GM12878 (cell line): ENCODE measurements around the gene BANP. TPM values are rescaled to one million over a fixed set of nuclear protein-coding genes. Genes with fewer than 3 reads are reported as not detected.
"Not testable (repeated sequence)": the region's sequence is repeated elsewhere in the genome, so short reads cannot be mapped to it uniquely, and the experiment has no call there.

Source experiments
- ATAC-seq: fragments of 200-7000 bp; cut with Tn5 transposase; 3 replicates; pipeline ENCODE4 v1.9.1; 2020; ENCODE audit warnings: mild to moderate bottlenecking, moderate library complexity
- BruUV-seq: library from RNA; stranded (reverse); fragments of 400-500 nt; replicated peaks from 2 replicates; lab custom pipeline; 2021; lab: Mats Ljungman, UMichigan
- CTCF ChIA-PET: fragments of 300-600 bp; sonication (Branson Sonifier 250); formaldehyde crosslinking; extraction: SDS; loops from one replicate; lab custom pipeline; 2021; ENCODE audit warnings: inconsistent platforms; lab: Yijun Ruan, JAX
- POLR2A ChIA-PET: fragments of 350-600 bp; formaldehyde crosslinking; extraction: SDS; loops from one replicate; lab custom pipeline; 2021; ENCODE audit warnings: inconsistent platforms; lab: Charles Lee
- RAD21 ChIA-PET: fragments of 300-600 bp; sonication (Branson Sonifier 250); formaldehyde crosslinking; loops from one replicate; lab custom pipeline; 2023; ENCODE audit warnings: antibody characterized with exemption; ENCODE audit not compliant: unreplicated experiment; lab: Charles Lee
- SMC1A ChIA-PET: fragments of 300-600 bp; sonication (Branson Sonifier 250); formaldehyde crosslinking; loops from one replicate; lab custom pipeline; 2023; ENCODE audit not compliant: unreplicated experiment, uncharacterized antibody; lab: Charles Lee
- DNase-seq: peaks from one replicate; pipeline ENCODE4 v3.0.0-alpha.2; 2011; ENCODE audit warnings: low read depth, low spot score
- FAIRE-seq: peaks from 3 replicates; lab custom pipeline; 2011; peaks lifted over from hg19 to GRCh38; lab: Jason Lieb, UNC
- H2AFZ ChIP-seq: 2 replicates; pipeline ENCODE4 v1.6.0; 2011; ENCODE audit warnings: low read depth, low read length, control low read depth; ENCODE audit not compliant: control insufficient read depth
- H3K27ac ChIP-seq: 2 replicates; pipeline ENCODE4 v1.5.1; 2011; ENCODE audit warnings: control low read depth; ENCODE audit not compliant: control insufficient read depth, insufficient read depth
- H3K27me3 ChIP-seq, 2 experiments: replicated peaks in 1 of 2; 2 replicates each; pipeline versions ENCODE4 v1.6.0 to v1.6.1; 2011; ENCODE audit warnings: low read length in 1 of 2; ENCODE audit not compliant: control insufficient read depth in 2 of 2, insufficient read depth in 2 of 2
- H3K36me3 ChIP-seq, 2 experiments: 2 replicates each; pipeline ENCODE4 v1.5.1; 2011; ENCODE audit warnings: low read length in 1 of 2; ENCODE audit not compliant: control insufficient read depth in 2 of 2, insufficient read depth in 2 of 2
- H3K4me1 ChIP-seq: 2 replicates; pipeline ENCODE4 v1.6.1; 2011; ENCODE audit warnings: mild to moderate bottlenecking, low read length, moderate library complexity, mixed read lengths; ENCODE audit not compliant: control insufficient read depth, insufficient read depth
- H3K4me2 ChIP-seq: 2 replicates; pipeline ENCODE4 v1.6.0; 2011; ENCODE audit warnings: control low read depth; ENCODE audit not compliant: control insufficient read depth, insufficient read depth
- H3K4me3 ChIP-seq: fragments of 200-600 bp; sonication (generic); 2 replicates; pipeline ENCODE4 v1.5.1; 2016
- H3K79me2 ChIP-seq: 2 replicates; pipeline ENCODE4 v1.6.0; 2011; ENCODE audit warnings: low read length; ENCODE audit not compliant: control insufficient read depth, insufficient read depth
- H3K9ac ChIP-seq: 2 replicates; pipeline ENCODE4 v1.8.0; 2011; ENCODE audit warnings: low read length, control low read depth, mixed read lengths; ENCODE audit not compliant: control insufficient read depth, insufficient read depth
- H3K9me3 ChIP-seq: replicated peaks from 3 replicates; pipeline ENCODE4 v1.5.1; 2011; ENCODE audit warnings: mild to moderate bottlenecking, low read length; ENCODE audit not compliant: control insufficient read depth, insufficient read depth
- H4K20me1 ChIP-seq: 2 replicates; pipeline ENCODE4 v1.6.0; 2011; ENCODE audit not compliant: control insufficient read depth, insufficient read depth
- BHLHE40 ChIP-seq, 2 experiments: fragments of 450-650 bp in 1 of 2; IDR thresholded peaks; 2 replicates each; pipeline ENCODE4 v1.6.1; 2011 to 2017; ENCODE audit warnings: low read depth in 2 of 2, borderline replicate concordance in 1 of 2, improper control_type of control experiment in 1 of 2, low read length in 1 of 2, mild to moderate bottlenecking in 1 of 2
- NR2C1 ChIP-seq: fragments of 450-650 bp; IDR thresholded peaks from 2 replicates; pipeline ENCODE4 v1.6.1; 2017; ENCODE audit warnings: antibody characterized with exemption, mild to moderate bottlenecking, moderate library complexity
- RUNX3 ChIP-seq: IDR thresholded peaks from 2 replicates; pipeline ENCODE4 v1.6.1; 2012; ENCODE audit warnings: low read length, inconsistent platforms
- USF1 ChIP-seq: IDR thresholded peaks from 2 replicates; pipeline ENCODE4 v1.6.1; 2011; ENCODE audit warnings: borderline replicate concordance, low read depth, mild to moderate bottlenecking, moderate library complexity, mixed read lengths, low read length; ENCODE audit not compliant: insufficient read depth; ENCODE audit errors: extremely low read length
- WGBS: methylation state at CpG from one replicate; pipeline ENCODE4 v1.1.6; 2016; ENCODE audit warnings: low lambda C conversion rate; ENCODE audit not compliant: insufficient replicate concordance, insufficient coverage; ENCODE audit errors: missing lambda C conversion rate; 5-methylcytosine and 5-hydroxymethylcytosine counted together
- in situ Hi-C: fragments of 300-500 bp; cut with MboI; formaldehyde crosslinking; loops from 9 replicates; pipeline ENCODE4 v1.14.3; 2018; ENCODE audit warnings: mixed read lengths
- intact Hi-C: fragments of 100-400 bp; cut with micrococcal nuclease; formaldehyde crosslinking; loops from one replicate; pipeline ENCODE4 v1.14.2; 2022; ENCODE audit not compliant: unreplicated experiment
- polyA plus RNA-seq, 11 experiments: library from polyadenylated mRNA; depleted of rRNA in 4 of 11; unstranded in 6 of 11; stranded (reverse) in 5 of 11; fragments of >200 nt; fragmentation: Nextera tagmentation in 4 of 11; fragmentation: Illumina TruSeq in 1 of 11; extraction: Ambion mirVana in 4 of 11; extraction: Trizol in 1 of 11; gene quantifications; 1 replicate in 1 of 11; 2 replicates in 10 of 11; pipeline versions ENCODE4 v1.2.1 to v1.2.3, GENCODE V29; 2011 to 2016; ENCODE audit warnings: inconsistent platforms in 2 of 11, missing spikeins in 2 of 11, low read depth in 1 of 11
- total RNA-seq, 4 experiments: library from RNA; depleted of rRNA in 3 of 4; stranded (reverse); fragments of >200 nt in 3 of 4; fragmentation: Illumina TruSeq in 1 of 4; extraction: Trizol in 1 of 4; gene quantifications; 2 replicates each; pipeline versions ENCODE4 v1.2.1 to v1.2.3, GENCODE V29; 2013 to 2021

BANP gene
- total and polyA plus RNA-seq, 10 of the 15 experiments (the other 5 are each of a cell fraction or from before 2014, with no cell fraction given), result 3.9 to 21.9 (median 12.2) TPM

- ATAC-seq, result no peak
- no peak for TF ChIP-seq BHLHE40 (IDR thresholded peaks at IDR 0.05; ENCODE audit: borderline replicate concordance in 1 of 2, low read depth in 2 of 2, low read length in 1 of 2)
- TF ChIP-seq USF1, result no peak
- TF ChIP-seq NR2C1, result no peak
- TF ChIP-seq RUNX3, result no peak
- TF ChIP-seq, all 136 proteins: peak for 0
- DNase-seq, result no peak
- intact Hi-C loops, result no loop called here
- no TSS peak for BruUV-seq
- ChIA-PET SMC1A (no interaction called here), CTCF (interaction anchor here (0.6 kb wide), 1 partner anchor 17 kb away, joined by 3 read pairs; no protein-coding TSS in a partner anchor), RAD21 (no interaction called here), POLR2A (no interaction called here)
- no peaks in the 10 kb centered on the region for H3K9me3 ChIP-seq
- H3K9ac ChIP-seq, result no peak overlapping the region
- no peaks in the 10 kb centered on the region for H3K36me3 ChIP-seq
- H3K79me2 ChIP-seq, result no peaks in the 10 kb centered on the region
- peaks cover 2% of the 10 kb centered on the region; the same call in 1 of the 2 replicates for H3K4me1 ChIP-seq
- peaks cover 0 to 1% of the 10 kb centered on the region in 2 experiments; a peak in 1 of 4 replicates for H3K27me3 ChIP-seq
- H4K20me1 ChIP-seq, result no peaks in the 10 kb centered on the region
- H3K27ac ChIP-seq, result no peak overlapping the region
- no peak overlapping the region for H3K4me2 ChIP-seq
- in situ Hi-C loops, result no loop called here
- H3K4me3 ChIP-seq, result no peak overlapping the region
- whole genome bisulfite sequencing, result 85% methylated on average over 17 of the region's 17 CpGs
- H2AFZ ChIP-seq, result no peak overlapping the region
- FAIRE-seq, result no peak
Observed at GRCh38 chr16:87931504-87931903, 19.7 kb upstream of the BANP start.

GRCh38 chr16:87932475-87933139 is 18.6 kb upstream of the BANP start:
- H3K36me3 ChIP-seq, H3K4me2 ChIP-seq, H3K4me1 ChIP-seq, H3K27ac ChIP-seq, H4K20me1 ChIP-seq, intact Hi-C loops, CTCF ChIA-PET, H2AFZ ChIP-seq, BruUV-seq, ATAC-seq, SMC1A ChIA-PET, H3K79me2 ChIP-seq, FAIRE-seq, H3K9ac ChIP-seq, in situ Hi-C loops, POLR2A ChIA-PET, H3K9me3 ChIP-seq, DNase-seq, H3K4me3 ChIP-seq, RAD21 ChIA-PET, H3K27me3 ChIP-seq: not testable (repeated sequence)
- WGBS, result 64% methylated on average over 17 of the region's 17 CpGs
